Large intestine (tissue), 3 donors: ENCODE results near the gene GMDS. TPM values are rescaled to one million over a fixed set of nuclear protein-coding genes. Genes with fewer than 3 reads are reported as not detected.
A peak's percentile ranks its signal among the peaks of the same experiment; 100 is the strongest.

Source experiments
- DNase-seq, 2 donors: peaks; one replicate each; pipeline versions ENCODE4 v3.0.0 to v3.0.0-alpha.2; 2013
- H3K27ac ChIP-seq: one replicate; pipeline ENCODE4 v1.5.1; 2013; ENCODE audit warnings: low read length
- H3K27me3 ChIP-seq: 2 replicates; pipeline ENCODE4 v1.6.1; 2013; ENCODE audit warnings: low read length; ENCODE audit not compliant: control insufficient read depth, insufficient read depth
- H3K36me3 ChIP-seq: 2 replicates; pipeline ENCODE4 v1.6.1; 2013; ENCODE audit warnings: low read length; ENCODE audit not compliant: control insufficient read depth, insufficient read depth
- H3K4me1 ChIP-seq: one replicate; pipeline ENCODE4 v1.6.1; 2013; ENCODE audit warnings: low read length; ENCODE audit not compliant: control insufficient read depth, insufficient read depth
- H3K4me3 ChIP-seq: one replicate; pipeline ENCODE4 v1.5.1; 2013; ENCODE audit warnings: low read length
- H3K9me3 ChIP-seq: one replicate; pipeline ENCODE4 v1.6.1; 2013; ENCODE audit warnings: mild to moderate bottlenecking, low read depth, low read length, moderate library complexity; ENCODE audit not compliant: control insufficient read depth
- WGBS: methylation state at CpG from one replicate; pipeline ENCODE4 v1.1.5; 2013; ENCODE audit warnings: low lambda C conversion rate; ENCODE audit not compliant: insufficient coverage; 5-methylcytosine and 5-hydroxymethylcytosine counted together
- polyA plus RNA-seq: library from polyadenylated mRNA; unstranded; fragments of 120-200 nt; gene quantifications from one replicate; pipeline ENCODE4 v1.2.1, GENCODE V29; 2013

Gene GMDS
- polyA plus RNA-seq, 1 donor, result 58.9 TPM

DNA sequence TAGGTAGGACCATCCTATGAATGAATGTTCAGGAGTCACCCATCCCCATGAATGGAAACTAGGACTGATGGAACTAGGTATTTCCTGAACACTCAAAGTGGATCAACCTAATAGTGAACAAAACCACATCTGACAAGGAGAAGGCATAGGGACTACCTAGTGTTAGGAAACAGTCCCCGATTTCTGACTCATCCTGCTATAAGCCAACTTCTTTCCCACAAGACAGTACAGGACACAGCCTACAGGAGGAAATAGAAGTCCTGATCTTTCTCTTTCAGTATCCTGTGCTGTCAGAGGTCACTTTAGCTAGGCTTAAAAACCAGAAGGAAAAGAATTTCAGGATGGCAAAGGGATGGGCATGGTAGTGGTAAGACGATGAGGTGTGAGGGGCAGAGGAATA, 19.5 kb upstream of the GMDS start:
- no peaks in the 10 kb centered on the region for H3K9me3 ChIP-seq
- H3K27me3 ChIP-seq, result no peaks in the 10 kb centered on the region
- no peak overlapping the region for H3K27ac ChIP-seq
- 100% methylated on average over 1 of the region's 2 CpGs for WGBS
- H3K4me1 ChIP-seq, result peaks cover 4% of the 10 kb centered on the region
- H3K36me3 ChIP-seq, result peaks cover 27% of the 10 kb centered on the region
- DNase-seq, result no peak
- no peak overlapping the region for H3K4me3 ChIP-seq

DNA sequence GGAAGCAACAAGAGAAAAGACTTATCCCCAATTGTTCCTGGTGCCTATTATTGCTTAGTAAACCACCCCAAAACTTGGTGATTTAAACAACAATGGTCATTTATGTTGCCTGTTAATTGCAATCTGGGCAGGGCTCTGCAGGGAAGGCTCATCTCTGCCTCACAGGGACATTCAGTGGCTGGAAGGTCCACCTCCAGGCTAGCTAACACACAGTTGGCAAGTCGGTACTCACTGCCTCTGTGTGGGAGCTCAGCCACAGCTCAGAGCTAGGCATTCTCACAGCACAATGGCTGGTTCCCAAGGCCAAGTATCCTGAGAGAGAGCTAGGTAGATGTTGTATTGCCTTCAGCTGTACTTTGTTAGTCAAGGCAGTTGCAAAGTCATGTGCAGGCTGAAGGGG, 18.5 kb upstream of the GMDS start:
- Histone ChIP-seq H3K4me3 (no peak overlapping the region), H3K27ac (no peak overlapping the region), H3K36me3 (peaks cover 21% of the 10 kb centered on the region), H3K9me3 (no peaks in the 10 kb centered on the region), H3K27me3 (no peaks in the 10 kb centered on the region), H3K4me1 (peaks cover 9% of the 10 kb centered on the region)
- WGBS, result no CpG with 5 or more reads among the region's 1 CpG
- DNase-seq, result no peak

DNA sequence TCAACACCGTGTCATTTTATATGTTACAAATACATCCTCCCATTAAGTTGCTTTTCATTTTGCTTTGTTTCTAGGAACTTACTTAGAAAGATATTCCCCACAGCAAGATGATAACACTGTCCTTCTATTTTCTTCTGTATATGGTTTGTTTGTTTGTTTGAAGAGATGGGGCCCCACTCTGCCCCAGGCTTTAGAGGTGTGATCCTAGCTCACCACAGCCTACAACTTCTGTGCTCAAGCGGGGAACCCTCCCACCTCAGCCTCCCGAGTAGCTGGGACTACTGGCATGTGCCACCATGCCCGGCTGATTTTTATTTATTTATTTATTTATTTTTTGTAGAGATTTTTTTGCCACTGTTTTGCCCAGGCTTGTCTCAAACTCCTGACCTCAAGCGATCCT, 14.2 kb upstream of the GMDS start:
- H3K4me1 ChIP-seq, result peaks cover 22% of the 10 kb centered on the region
- no peak overlapping the region for H3K4me3 ChIP-seq
- peaks cover 19% of the 10 kb centered on the region for H3K36me3 ChIP-seq
- no peaks in the 10 kb centered on the region for H3K27me3 ChIP-seq
- WGBS, result no CpG with 5 or more reads among the region's 5 CpGs
- H3K9me3 ChIP-seq, result no peaks in the 10 kb centered on the region
- DNase-seq, result no peak
- H3K27ac ChIP-seq, result peak overlapping the region; percentile 72

DNA sequence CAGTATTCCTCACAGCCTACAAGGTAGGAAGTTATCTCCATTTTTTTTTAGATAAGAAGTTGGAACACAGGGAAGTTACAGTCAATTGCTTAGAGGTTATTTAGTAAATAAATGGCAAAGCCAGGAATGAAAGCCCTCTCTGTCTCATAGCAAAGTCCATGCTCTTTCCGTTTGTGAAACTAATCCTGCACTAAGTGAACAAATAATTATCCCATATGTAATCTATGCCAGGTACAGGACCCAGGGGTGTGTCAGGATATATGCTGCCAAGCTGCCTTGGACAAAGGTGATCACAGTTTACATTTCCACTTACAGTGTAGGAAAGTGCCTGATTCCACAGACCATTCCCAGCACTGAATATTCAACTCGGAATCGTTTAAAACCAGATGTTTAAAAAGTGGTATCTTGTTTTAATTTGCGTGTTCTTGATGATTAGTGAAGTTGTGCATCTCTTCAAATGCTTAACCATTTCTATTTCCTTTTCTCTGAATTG, 13.6 kb upstream of the GMDS start:
- DNase-seq, result peak; percentile 82 to 94
- no CpG with 5 or more reads among the region's 4 CpGs for WGBS
- Histone ChIP-seq H3K9me3 (no peaks in the 10 kb centered on the region), H3K27ac (peak overlapping the region; percentile 72), H3K4me3 (no peak overlapping the region), H3K4me1 (peaks cover 22% of the 10 kb centered on the region), H3K36me3 (peaks cover 19% of the 10 kb centered on the region), H3K27me3 (no peaks in the 10 kb centered on the region)

DNA sequence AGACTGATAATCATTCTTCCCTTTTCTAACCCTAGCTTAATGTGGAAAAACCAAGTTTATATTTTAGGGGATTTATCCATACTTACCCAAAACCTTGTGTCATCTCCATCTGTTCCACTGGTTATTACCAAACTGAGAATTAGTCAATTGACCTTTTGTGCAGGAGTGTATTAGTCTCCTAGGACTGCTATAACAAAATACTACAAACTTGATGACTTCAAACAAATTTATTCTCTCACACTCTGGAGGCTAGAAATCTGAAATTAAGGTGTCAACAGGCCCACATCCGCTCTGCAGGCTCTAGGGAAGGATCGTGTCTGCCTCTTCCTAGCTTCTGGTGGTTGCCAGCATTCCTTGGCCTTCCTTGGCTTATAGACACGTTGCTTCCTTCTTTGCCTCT, 12.7 kb upstream of the GMDS start:
- peak overlapping the region; percentile 72 for H3K27ac ChIP-seq

DNA sequence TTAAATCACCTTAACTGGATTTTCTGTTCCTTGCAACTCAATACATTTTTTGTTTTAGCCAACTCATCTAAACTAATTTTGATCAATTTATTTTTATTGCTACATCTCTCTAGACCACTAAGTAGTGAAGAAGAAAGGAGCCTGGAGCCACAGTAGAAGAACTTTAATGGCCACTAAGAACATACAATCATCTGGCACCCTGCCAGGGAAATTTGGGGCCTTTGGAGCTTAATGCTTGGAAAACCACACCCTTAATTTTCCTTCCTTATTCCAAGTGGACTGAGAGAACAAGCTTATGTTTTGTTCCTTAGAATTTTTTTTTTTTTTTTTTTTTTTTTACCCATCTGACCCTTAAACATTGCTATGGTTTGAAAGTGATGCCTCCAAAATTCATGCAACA, 12.0 kb upstream of the GMDS start:
- Histone ChIP-seq H3K27me3 (no peaks in the 10 kb centered on the region), H3K4me3 (no peak overlapping the region), H3K4me1 (peaks cover 22% of the 10 kb centered on the region), H3K36me3 (peaks cover 22% of the 10 kb centered on the region), H3K9me3 (no peaks in the 10 kb centered on the region), H3K27ac (peak overlapping the region; percentile 72)
- DNase-seq, result peak; percentile 45 to 72

More for the DNA sequence above, 12.7 kb upstream of the GMDS start:
- H3K4me1 ChIP-seq, result peaks cover 22% of the 10 kb centered on the region
- DNase-seq, result no peak
- H3K4me3 ChIP-seq, result no peak overlapping the region
- 94% methylated on average over 3 of the region's 3 CpGs for WGBS
- peaks cover 22% of the 10 kb centered on the region for H3K36me3 ChIP-seq
- H3K9me3 ChIP-seq, result no peaks in the 10 kb centered on the region
- no peaks in the 10 kb centered on the region for H3K27me3 ChIP-seq

DNA sequence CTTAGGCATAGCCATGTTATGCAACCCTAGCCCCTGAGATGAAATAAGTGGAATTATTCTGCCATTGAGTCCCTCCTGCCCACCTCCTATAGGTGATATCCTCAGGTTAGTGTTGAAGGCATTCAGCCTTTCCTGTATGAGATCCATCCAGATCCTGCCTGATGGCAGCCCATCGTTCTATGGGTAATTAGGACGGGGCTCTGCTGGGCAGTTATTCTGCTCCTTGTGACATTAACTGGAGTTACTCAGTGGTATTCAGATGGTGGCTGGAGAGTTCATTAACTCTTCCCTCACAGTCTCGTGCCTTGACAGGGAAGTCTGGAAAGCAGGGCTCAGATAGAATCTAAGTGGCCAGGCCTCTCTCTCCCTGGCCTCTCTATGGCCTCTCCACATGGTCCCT, 9.3 kb upstream of the GMDS start:
- no peak overlapping the region for H3K27ac ChIP-seq
- H3K9me3 ChIP-seq, result no peaks in the 10 kb centered on the region
- peaks cover 37% of the 10 kb centered on the region for H3K36me3 ChIP-seq
- no peaks in the 10 kb centered on the region for H3K27me3 ChIP-seq
- peaks cover 20% of the 10 kb centered on the region for H3K4me1 ChIP-seq
- WGBS, result no CpG with 5 or more reads among the region's 3 CpGs
- DNase-seq, result no peak
- H3K4me3 ChIP-seq, result no peak overlapping the region

DNA sequence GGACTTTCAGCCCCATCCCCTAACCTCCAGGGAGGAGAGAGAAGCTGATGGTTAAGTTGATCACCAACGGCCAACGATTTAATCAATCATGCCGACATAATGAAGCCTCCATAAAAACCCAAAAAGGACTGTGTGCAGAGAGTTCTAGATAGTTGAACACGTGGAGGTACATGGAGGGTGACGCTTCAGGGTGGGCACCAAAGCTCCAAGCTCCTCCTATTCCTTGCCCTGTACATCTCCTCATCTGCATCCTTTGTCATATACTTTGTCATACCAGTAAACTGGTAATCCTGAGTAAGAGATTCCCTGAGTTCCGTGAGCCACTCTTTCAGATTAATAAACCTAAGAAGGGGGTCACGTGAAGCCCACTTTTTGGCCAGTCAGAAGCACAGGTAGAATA, 3.7 kb upstream of the GMDS start:
- H3K27me3 ChIP-seq, result no peaks in the 10 kb centered on the region
- WGBS, result no CpG with 5 or more reads among the region's 7 CpGs
- H3K27ac ChIP-seq, result no peak overlapping the region
- H3K36me3 ChIP-seq, result peaks cover 33% of the 10 kb centered on the region
- no peaks in the 10 kb centered on the region for H3K9me3 ChIP-seq
- H3K4me3 ChIP-seq, result no peak overlapping the region
- DNase-seq, result no peak
- H3K4me1 ChIP-seq, result peaks cover 8% of the 10 kb centered on the region

DNA sequence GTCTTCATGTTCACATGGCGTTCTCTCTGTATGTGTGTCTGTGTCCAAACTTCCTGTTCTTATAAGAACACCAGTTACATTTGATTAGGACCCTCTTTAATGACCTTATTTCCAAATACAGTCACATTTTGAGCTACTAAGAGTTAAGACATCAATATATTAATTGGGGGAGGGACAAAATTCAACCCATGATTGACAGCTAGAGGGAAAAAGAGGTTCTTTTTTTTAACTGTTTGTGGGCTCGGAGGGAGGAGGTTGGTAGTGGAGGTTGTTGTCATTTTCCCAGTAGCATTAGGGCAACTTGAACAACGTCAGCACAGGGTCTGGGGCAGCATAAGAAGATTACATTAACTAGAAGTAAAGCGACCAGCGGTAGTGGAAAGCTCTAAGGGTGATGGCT, 2.3 kb upstream of the GMDS start:
- H3K27ac ChIP-seq, result no peak overlapping the region
- peaks cover 10% of the 10 kb centered on the region for H3K4me1 ChIP-seq
- H3K27me3 ChIP-seq, result no peaks in the 10 kb centered on the region
- H3K4me3 ChIP-seq, result no peak overlapping the region
- no CpG with 5 or more reads among the region's 5 CpGs for WGBS
- no peaks in the 10 kb centered on the region for H3K9me3 ChIP-seq
- peaks cover 26% of the 10 kb centered on the region for H3K36me3 ChIP-seq
- no peak for DNase-seq

DNA sequence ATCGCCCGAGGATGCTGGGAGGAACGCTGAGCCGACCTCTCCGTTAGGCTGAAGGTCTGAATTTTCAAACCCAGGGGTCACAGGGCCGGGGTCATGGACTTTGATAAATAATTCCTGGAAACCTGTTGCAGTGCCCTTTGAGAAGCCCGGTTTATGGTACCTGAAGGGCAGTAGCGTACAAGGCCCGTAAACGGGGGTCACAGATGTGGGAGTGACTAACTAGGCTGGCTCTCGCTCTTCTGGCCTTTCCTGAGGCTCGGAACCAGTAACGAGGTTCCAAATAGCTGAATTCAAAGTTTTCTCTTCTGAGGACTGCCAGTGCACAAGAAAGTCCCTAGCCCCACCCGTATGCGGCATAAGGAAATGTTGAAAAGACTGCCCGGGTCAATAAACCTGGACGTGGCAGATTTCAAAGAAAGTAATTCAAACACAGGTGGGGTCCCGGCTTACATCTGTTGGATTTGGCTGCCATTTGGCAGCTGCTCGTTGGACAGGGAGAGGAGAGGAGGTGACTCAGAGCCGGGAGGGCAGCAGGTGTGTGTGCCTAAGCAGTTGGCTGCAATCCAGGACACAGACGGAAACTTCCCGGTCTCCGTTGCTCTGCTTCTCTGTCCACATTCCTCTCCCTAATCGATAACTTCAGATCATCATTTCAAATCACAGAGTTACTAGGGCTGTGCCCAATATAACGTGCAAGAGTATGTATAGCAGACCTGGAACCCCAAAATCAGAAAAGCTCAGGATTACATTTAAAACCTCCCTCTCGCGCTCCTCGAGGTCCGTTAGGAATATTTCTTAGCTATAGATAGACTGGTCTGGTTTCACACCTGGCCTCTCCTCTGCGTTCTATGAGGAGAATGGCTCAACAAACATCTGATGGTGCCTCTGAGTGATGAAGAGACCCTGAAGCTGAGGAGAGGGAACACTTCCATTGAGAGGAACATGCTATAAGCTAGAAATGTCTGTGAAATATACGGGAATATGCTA, 765 bp upstream of the GMDS start:
- WGBS, result 60% methylated on average over 1 of the region's 31 CpGs
- peak; percentile 84 to 94 for DNase-seq
- peak overlapping the region; percentile 100 for H3K27ac ChIP-seq
- H3K4me3 ChIP-seq, result peak overlapping the region; percentile 88
- no peaks in the 10 kb centered on the region for H3K27me3 ChIP-seq
- peaks cover 22% of the 10 kb centered on the region for H3K36me3 ChIP-seq
- no peaks in the 10 kb centered on the region for H3K9me3 ChIP-seq
- peaks cover 10% of the 10 kb centered on the region for H3K4me1 ChIP-seq
